ENCODE data around the gene PCYOX1L. TPM values are rescaled to one million over a fixed set of nuclear protein-coding genes. Genes with fewer than 3 reads are reported as not detected.

Gene PCYOX1L
- total RNA-seq, 1 experiment from 2014 or later = 15.3 TPM

- no peaks in the 10 kb centered on the region; the same call in 1 of the 2 replicates for H3K27me3 ChIP-seq (ENCODE audit: insufficient read depth, low read length)
- H3K9me3 ChIP-seq (ENCODE audit: control insufficient read depth, low read depth, low read length) = no peaks in the 10 kb centered on the region
- no peak overlapping the region for H3K27ac ChIP-seq (ENCODE audit: insufficient read length, low read depth, low read length)
- H3K4me2 ChIP-seq (ENCODE audit: insufficient read depth, insufficient read length, low read length) = no peak overlapping the region
- no peak overlapping the region for H4K8ac ChIP-seq (replicated peaks; ENCODE audit: insufficient read length, low read depth, low read length)
- no peak overlapping the region for H2AFZ ChIP-seq (ENCODE audit: low read length)
- H3K18ac ChIP-seq (ENCODE audit: insufficient read length, low read depth, low read length) = no peak overlapping the region
- H3K27me3 Mint-ChIP-seq (ENCODE audit: low read depth) = peaks cover 4% of the 10 kb centered on the region
- no peak overlapping the region for H2BK20ac ChIP-seq (ENCODE audit: low read depth, low read length, poor library complexity, severe bottlenecking)
- H3K23me2 ChIP-seq (ENCODE audit: insufficient read length, low read depth, low read length, poor library complexity, severe bottlenecking) = no peaks in the 10 kb centered on the region
- H4K5ac ChIP-seq (ENCODE audit: insufficient read length, low read depth, low read length) = no peak overlapping the region
- no peak overlapping the region for H2BK120ac ChIP-seq (ENCODE audit: low read depth, low read length, poor library complexity, severe bottlenecking)
- H3K36me3 Mint-ChIP-seq (ENCODE audit: insufficient read depth in 1 of 3, low read depth in 3 of 3) = no peaks in the 10 kb centered on the region
- no peak overlapping the region for H3K23ac ChIP-seq (ENCODE audit: insufficient read length, low read depth, low read length)
- H3K9me3 Mint-ChIP-seq = no peaks in the 10 kb centered on the region
- H3K9ac ChIP-seq (ENCODE audit: extremely low read depth, insufficient read length, low read length) = no peak overlapping the region
- no peaks in the 10 kb centered on the region for H3K4me1 ChIP-seq (ENCODE audit: insufficient read depth, low read length)
- no peak for DNase-seq
- no peak for TF ChIP-seq CTCF (conservative IDR thresholded peaks at IDR 0.05)
- no peaks in the 10 kb centered on the region for H4K20me1 ChIP-seq (ENCODE audit: control insufficient read depth, insufficient read depth, insufficient read length)
- no peak overlapping the region for H3K4me3 Mint-ChIP-seq
- no peak overlapping the region for H3K27ac Mint-ChIP-seq
- no peak overlapping the region for H2BK15ac ChIP-seq (ENCODE audit: low read depth, low read length)
- no peak overlapping the region for H4K91ac ChIP-seq (ENCODE audit: insufficient read length, low read depth, low read length)
- WGBS (ENCODE audit: extremely low coverage, insufficient read length, low lambda C conversion rate) = no CpG with 5 or more reads among the region's 5 CpGs
- H2AK5ac ChIP-seq (ENCODE audit: insufficient read length, low read length) = no peak overlapping the region
- H3K4ac ChIP-seq (ENCODE audit: low read depth, low read length) = no peak overlapping the region
- H3T11ph ChIP-seq (ENCODE audit: low read length) = no peak overlapping the region
- no peaks in the 10 kb centered on the region for H3K79me2 ChIP-seq (ENCODE audit: insufficient read depth, low read length)
- H3K79me1 ChIP-seq (ENCODE audit: insufficient read depth, low read depth, low read length, poor library complexity, severe bottlenecking) = no peaks in the 10 kb centered on the region
- no peak overlapping the region for H2BK5ac ChIP-seq (ENCODE audit: insufficient read length, low read length)
- H2BK12ac ChIP-seq (ENCODE audit: insufficient read length, low read depth, low read length) = no peak overlapping the region
- no peak overlapping the region for H3K56ac ChIP-seq (ENCODE audit: insufficient read length, low read depth, low read length)
- no peaks in the 10 kb centered on the region for H3K4me1 Mint-ChIP-seq
- H3K14ac ChIP-seq (ENCODE audit: insufficient read depth, low read length) = no peak overlapping the region
Measured at GRCh38 chr5:149328177-149328576, 29.7 kb upstream of the PCYOX1L start.

All from H9 (cell line).